DOHH2 (cell line): ENCODE data around the gene CMTM3.

Source experiments
- CTCF ChIP-seq: fragments of 200-600 bp; sonication (generic); IDR thresholded peaks from one replicate; pipeline ENCODE4 v1.5.1; 2014; ENCODE audit warnings: antibody characterized with exemption, mild to moderate bottlenecking, low read depth, low read length; ENCODE audit not compliant: poor library complexity, severe bottlenecking
- EZH2phosphoT487 ChIP-seq: fragments of 200-600 bp; sonication (generic); IDR thresholded peaks from 2 replicates; pipeline ENCODE4 v1.6.1; 2017; ENCODE audit warnings: borderline replicate concordance, mild to moderate bottlenecking, antibody characterized with exemption, low read length, moderate library complexity, mixed read lengths

DNA sequence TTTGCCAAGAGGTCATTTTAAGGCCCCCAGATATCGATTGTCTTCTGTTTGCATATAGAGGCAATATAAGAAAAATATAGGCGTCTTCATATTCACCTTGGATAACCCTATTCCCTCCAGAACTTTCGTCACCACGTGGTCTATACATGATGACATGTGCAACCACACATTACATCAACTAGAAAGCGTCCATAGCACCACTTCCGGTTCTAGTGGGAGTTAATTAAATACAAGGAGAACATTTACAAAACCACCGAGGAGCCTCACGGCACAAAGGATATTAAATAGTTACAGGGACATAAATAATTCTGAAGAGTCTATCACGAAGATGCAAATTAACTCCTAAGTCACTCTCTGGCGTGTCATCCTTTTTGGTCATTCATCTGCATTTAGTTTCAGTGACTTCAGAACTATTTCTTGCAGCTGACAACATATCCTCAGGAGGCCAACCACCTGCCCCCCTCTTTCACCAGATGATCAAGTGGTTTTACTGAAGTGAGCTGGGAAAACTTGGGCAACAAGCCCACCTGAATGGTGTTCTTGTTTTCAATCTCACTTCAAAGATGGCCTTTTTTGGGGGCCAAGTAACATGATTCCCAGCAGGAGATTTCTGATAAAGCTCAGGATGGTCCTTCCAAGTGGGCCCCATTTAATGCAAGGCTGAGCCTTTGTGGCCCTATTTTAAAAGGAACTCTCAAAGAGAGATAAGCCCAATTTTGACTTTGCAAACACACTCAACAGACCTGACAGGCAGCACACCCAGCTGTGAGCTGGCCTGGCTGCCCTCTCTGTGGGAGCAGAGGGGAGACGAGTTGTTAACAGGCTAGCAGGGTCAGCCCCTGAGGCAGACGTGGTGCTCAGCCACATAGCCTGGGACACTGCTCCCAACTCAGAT, 15.3 kb downstream of the CMTM3 start:
- TF ChIP-seq CTCF: no peak
- TF ChIP-seq EZH2phosphoT487: no peak
